ENCODE data around the gene AASS.
"Not testable (repeated sequence)": the region's sequence is repeated elsewhere in the genome, so short reads cannot be mapped to it uniquely, and the experiment has no call there.

Gene AASS

GRCh38 chr7:122143751-122144711 is at the start of gene AASS:
Gene AASS, minus strand, starts transcription at chr7:122144249. Its CDS starts 10,523 bp downstream, at chr7:122133726.
- peak; percentile 98 for DNase-seq (ENCODE audit: low spot score)

GRCh38 chr7:122188785-122189184 is 44.7 kb upstream of the AASS start:
- no peak for DNase-seq (ENCODE audit: low spot score)

DNA sequence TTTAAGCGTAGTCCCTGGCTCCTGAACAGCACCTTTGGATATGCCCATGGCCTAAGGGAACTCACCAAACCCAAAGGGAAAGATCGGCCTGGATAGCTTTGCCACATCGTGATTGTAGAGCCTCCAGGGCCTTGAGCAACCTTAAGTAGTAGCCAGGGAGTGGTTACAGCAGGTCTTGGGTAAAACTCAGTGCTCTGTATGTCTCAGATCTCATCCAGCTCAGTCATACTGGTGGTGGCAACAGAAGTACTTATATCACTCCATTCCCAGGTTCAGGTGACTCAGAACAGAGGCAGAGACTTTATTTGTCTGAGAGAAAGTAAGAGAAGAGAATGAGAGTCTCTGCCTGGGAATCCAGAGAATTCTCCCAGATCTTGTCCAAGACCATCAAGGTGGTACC is 39.1 kb upstream of the AASS start:
- no peak for DNase-seq (ENCODE audit: low spot score)

- DNase-seq (ENCODE audit: low spot score) = no peak
These were observed 38.0 kb upstream of the AASS start for GRCh38 chr7:122182081-122182480.

- DNase-seq (ENCODE audit: low spot score) = not testable (repeated sequence)
These were observed 28.1 kb upstream of the AASS start for GRCh38 chr7:122172144-122172543.

DNA sequence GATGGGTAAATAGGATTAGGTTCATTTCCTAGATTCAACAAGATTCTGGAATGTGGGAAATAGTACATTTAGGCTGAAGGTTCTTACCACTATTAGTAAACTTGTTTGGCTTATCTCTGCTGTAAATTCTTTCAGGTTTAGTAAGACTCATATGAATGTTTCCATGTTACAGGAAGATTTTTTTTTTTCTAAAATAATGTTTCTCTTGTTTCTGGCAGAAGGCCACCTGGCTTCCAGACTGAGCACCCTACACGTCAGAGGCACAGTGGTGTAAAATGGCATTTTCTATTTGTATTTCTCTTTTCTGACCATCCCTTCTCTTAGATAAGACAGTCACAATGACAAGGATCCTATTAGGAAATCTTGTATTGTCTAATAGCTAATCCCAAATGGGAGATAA is 22.7 kb upstream of the AASS start:
- DNase-seq (ENCODE audit: low spot score) = peak; percentile 48

- no peak for DNase-seq (ENCODE audit: low spot score)
These were observed 22.2 kb upstream of the AASS start for GRCh38 chr7:122166275-122166674.

DNA sequence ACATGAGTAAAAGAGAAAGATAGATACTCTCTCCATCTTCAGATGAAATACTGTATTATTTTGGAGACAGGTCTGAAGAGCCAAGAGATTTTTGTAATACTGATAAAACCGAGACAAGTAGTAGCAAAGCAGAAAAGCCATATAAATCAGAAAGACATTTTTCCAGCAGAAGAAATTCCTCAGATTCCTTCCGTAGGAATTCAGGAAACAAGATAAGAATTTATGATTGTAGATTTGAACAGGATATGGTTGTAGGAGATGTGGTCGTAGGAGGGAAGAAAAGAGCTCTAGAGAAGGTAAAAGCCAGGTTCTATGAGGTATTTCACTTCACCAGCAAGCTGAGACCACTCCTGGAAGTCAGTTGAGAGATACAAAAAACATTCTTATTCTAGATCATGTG is 17.6 kb upstream of the AASS start:
- DNase-seq (ENCODE audit: low spot score) = no peak

- no peak for DNase-seq (ENCODE audit: low spot score)
These were observed 11.5 kb upstream of the AASS start for GRCh38 chr7:122155566-122155965.

- DNase-seq (ENCODE audit: low spot score) = no peak
These were observed 4.8 kb upstream of the AASS start for GRCh38 chr7:122148878-122149277.

DNA sequence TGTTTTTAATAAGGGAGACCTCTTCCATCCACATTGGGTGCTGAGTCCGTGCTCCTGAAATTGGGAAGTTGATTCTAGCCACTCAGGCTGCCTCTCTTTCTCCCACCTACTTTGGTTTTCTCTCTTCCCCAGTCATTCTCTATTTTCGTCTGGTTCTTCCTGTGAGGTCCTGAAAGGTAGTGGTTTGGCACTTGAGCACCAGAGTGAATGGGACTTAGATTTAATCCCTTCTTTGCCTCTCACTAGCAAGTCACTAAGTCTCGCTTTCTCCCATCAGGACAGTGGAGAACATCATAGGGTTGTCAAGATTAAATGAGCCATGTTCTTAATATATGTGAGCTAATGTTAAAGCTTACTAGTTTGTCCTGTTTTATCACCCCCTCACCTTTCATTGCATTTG is 4.0 kb upstream of the AASS start:
- no peak for DNase-seq (ENCODE audit: low spot score)

DNA sequence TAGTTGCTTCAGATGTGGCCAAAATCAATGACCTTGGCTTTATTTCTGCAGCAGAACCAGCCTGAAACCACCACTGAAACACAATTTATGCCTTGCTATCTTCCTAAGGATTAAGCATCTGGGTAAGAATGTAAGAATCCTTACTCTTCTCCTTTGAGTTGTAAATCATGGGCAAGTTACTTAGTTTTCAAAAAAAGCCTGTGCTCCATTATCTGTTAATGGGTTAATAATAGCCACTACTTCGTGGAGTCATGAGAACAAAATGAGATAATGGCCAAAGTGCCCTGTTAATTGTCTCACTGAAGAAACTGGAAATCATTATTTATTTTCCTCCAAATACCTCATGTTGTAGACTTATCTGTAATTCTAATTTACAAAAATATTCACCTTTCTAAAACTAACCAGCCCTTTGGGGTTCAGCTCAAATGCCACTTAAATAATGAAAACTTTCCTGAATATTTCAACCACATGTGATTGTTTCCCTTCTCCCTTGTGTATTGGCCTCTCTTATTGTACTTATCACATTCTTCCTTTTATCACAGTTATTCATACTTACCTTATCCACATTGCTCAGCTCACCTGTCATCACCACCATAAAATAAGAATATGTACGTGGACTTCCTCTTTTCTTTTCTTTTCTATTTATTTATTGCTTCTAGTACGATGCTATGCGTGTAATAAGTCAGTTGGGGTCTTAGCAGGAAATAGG is 2.0 kb upstream of the AASS start:
- no peak for DNase-seq (ENCODE audit: low spot score)

- DNase-seq (ENCODE audit: low spot score) = no peak
These were observed 686 bp downstream of the AASS start for GRCh38 chr7:122143376-122143750.

DNA sequence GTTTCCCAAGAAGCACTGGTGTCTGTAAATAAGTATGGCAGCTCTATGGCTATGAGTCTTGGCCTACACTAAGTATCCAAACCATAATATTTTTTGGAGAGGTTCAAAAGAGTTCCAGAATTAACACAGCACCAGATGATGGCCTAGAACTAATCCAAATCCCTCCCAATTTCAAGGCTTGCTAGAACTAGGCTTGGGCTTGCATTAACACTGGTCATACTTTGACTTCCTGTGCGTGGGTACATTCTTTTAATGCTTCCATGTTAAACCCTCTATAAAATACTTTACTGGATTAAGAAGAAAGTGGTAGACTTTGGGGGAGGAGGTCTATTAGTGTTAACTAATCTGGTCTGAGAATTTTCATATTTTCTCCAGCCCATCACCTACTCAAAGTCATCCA is 3.1 kb downstream of the AASS start:
- DNase-seq (ENCODE audit: low spot score) = no peak

DNA sequence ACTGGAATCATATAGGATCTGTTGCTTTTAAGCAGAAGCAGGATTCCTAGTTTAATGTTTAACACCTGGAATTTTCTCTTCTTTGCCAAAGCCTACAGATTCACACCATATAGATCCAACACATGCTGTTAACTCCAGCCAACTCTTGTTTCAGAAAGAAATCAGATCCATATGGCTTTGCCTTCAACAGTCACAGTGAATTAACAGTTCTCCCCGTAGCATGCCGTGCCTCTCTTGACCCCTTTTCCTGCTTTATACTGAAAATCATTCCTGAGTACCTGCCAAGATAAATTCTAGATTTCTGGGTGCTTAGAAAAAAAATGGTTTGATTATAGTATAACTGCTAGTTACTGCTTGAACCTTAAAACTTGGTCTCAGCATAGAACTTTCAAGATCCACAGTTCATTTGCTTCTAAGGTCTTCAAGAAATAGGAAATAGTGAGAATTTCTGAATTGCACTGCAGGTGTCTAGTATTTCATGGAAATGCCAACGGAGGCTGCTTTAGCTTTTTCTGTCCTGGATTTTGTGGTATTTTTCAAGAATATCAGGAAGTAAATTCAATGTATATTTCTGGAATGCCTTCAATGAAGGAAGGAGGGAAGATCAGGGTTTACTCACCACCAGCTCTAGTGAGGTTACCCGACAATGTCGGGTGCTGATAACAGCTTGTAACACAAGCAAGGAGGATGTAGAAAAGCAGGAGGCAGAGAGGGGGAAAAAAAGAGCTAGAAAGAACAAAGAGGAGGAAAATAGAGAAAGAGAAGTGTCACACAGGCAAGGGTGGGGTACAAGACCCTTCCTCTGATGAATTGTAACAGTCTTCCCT is 6.6 kb downstream of the AASS start:
- DNase-seq (ENCODE audit: low spot score) = no peak

DNA sequence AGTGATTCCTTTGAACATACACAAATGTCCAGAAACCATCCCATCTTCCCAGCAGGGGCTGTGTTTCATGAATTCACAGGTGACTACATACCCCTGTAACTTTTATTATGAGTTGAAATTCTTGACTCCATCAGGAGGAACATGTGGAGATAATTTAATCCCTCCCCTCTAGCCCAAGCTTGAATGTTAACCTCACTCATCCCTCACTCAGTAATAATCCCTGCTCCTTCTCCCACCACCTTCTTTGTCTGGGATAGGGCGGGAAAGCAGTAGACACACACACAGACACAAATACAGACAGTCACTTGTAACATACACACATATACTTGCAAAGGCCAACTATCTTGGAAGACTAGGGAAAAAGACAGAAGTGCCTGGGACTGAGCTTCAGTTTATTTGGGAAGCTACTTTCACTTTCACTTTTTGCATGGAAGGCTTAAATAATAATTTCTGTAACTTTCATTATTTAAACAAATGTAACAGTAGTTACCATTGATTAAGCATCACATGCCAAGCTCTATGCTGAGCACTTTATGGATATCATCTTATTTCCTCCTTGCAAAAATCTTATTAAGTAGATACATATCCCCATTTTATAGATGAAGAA is 7.3 kb downstream of the AASS start:
- DNase-seq (ENCODE audit: low spot score) = no peak

DNA sequence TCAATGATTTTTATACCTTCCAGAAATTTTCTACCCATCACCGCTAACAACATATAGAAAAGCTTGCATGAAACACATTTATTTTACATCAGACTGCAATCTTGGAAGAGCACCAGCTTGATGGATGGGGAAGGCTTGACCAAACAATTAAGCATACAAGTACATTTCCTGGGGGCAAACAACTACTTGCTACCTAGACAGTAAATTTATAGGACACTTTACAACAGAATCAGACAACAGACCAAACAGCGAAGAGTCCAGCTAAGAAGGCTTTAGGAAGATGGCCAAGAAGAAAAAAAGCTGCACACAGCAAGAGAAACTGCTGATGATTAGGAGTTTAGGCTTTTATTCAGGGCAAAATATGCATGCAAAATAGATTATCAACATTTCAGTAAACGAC is 8.0 kb downstream of the AASS start:
- no peak for DNase-seq (ENCODE audit: low spot score)

DNA sequence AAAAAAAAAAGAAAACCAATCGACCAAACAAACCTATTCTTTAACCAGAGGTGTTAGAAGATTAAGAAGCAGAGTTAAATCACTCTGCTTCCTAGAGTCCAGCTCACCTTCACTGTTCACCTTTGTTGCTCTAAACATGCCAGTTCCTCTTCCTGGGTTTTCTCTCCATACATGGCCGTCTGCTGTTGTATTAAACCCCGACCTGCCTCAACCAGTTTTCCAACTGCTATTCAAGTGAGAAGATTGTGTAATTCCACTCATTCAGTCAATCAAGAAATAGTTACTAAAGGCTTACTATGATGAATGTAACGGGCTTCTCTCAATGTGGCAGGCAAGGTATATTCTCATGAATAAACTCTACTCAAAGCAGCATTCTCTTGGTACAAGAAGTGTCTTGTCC is 8.8 kb downstream of the AASS start:
- no peak for DNase-seq (ENCODE audit: low spot score)

- DNase-seq (ENCODE audit: low spot score) = not testable (repeated sequence)
These were observed 9.3 kb downstream of the AASS start for GRCh38 chr7:122134793-122135192.

DNA sequence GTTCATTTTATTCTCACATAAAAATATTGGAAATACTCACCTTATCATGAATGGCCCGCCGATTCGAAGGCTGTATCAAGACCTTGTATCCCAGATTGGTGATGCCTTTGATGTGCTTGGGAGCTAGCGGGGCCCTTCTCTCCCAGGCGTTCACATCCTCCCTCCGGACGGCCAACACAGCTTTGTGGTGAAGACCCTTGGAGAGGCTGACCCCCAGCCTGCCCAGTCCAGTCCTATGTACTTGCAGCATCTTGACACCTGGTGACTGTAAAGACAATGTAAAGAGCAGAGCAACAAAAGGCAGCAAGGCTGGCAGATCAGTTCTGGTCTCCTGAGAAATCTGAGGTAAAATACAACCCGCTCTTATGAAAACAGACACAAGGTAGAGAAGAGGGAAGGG is 10.6 kb downstream of the AASS start:
- no peak for DNase-seq (ENCODE audit: low spot score)

DNA sequence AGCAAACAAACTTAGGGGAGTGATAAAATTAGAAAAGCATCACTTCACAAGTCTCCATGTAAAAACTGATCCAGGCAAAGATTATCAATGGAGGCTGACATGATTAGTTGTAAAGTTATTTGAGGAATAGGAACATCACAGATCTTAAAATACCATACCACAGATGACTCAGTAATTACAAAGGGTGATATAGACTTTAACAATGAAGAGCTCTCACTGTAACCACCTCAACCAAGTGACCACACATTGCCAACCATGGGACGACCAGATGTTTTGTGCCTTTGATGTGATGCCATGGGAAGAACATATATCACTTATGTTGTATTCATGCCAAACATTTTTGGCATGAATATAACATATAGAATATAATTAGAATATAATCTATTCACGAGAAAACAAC is 11.7 kb downstream of the AASS start:
- peak; percentile 65 for DNase-seq (ENCODE audit: low spot score)

DNA sequence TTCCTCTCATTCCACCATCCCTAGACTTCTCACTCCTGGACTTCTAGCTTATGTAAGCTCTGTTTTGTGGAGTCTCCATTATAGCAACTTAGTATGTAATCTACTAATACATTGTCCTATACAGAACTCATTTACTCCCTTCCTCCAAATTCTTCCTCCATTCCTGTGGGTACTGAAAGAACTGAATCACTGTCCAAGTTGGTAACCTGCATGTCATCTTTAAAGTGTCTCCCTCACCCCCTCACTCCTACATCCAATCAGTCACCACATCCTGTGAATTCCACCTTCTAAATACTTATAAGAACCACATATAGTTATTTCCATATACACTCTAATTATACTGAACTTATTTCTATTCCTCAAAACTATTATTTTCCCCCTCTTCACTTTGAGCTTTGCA is 20.3 kb downstream of the AASS start:
- no peak for DNase-seq (ENCODE audit: low spot score)

All from AG08395 (cell line).